ENCODE data around the gene ELMOD2.

GRCh38 chr4:140497747-140498636, 26.0 kb upstream of the ELMOD2 start, which contains the start of gene MGAT4D:
- no peak for TF ChIP-seq KLF1 (tag by site-specific recombination; IDR thresholded peaks at IDR 0.05)
- no peak for TF ChIP-seq CTCF (tag by site-specific recombination; IDR thresholded peaks at IDR 0.05)
- no peak for TF ChIP-seq TCF7L2 (IDR thresholded peaks at IDR 0.05; ENCODE audit: borderline replicate concordance, low read depth, low read length)
- no peak for TF ChIP-seq ZNF24 (tag by site-specific recombination; IDR thresholded peaks at IDR 0.05)
- TF ChIP-seq ZNF121 (tag by site-specific recombination; IDR thresholded peaks at IDR 0.05) = no peak
- TF ChIP-seq HOXC10 (CRISPR knock-in tag; IDR thresholded peaks at IDR 0.05) = no peak

Data from HEK293 (cell line).